ENCODE measurements around the gene PDE8B. TPM values are rescaled to one million over a fixed set of nuclear protein-coding genes. Genes with fewer than 3 reads are reported as not detected.

The PDE8B gene
- total RNA-seq, 1 donor from 2014 or later: 5.9 TPM

DNA sequence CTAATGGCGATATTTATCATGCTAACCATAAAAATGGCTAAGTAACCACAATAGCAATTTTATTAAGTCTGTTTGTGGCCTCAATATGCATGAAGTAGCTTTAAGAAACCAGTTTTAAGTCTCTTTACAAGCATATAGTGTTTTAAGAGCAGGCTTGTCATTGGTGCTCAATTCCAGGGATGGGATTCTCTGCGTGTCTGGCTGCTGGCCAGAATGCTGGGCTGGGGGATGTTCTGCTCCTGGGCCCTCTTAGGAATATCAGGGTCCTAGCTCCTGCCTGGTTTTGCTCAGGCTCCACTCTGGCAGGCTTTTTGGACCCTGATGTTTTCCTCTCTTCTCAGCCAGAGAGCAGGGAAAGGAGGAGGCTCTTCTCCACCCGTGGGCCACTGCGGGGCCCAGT, 127.2 kb downstream of the PDE8B start:
- no peak for DNase-seq (ENCODE audit: extremely low spot score in 2 of 2)
- TF ChIP-seq CTCF (IDR thresholded peaks at IDR 0.05) (no peak), POLR2A (IDR thresholded peaks at IDR 0.05) (no peak), POLR2AphosphoS5 (IDR thresholded peaks at IDR 0.05; ENCODE audit: insufficient read depth in 1 of 2, low read depth in 1 of 2) (no peak)
- Histone ChIP-seq H3K36me3 (no peaks in the 10 kb centered on the region), H3K9me3 (no peaks in the 10 kb centered on the region), H3K4me3 (no peak overlapping the region), H3K4me1 (no peaks in the 10 kb centered on the region), H3K27ac (no peak overlapping the region), H3K27me3 (no peaks in the 10 kb centered on the region)
- intact Hi-C loops (cut with DNase I): no loop called here

DNA sequence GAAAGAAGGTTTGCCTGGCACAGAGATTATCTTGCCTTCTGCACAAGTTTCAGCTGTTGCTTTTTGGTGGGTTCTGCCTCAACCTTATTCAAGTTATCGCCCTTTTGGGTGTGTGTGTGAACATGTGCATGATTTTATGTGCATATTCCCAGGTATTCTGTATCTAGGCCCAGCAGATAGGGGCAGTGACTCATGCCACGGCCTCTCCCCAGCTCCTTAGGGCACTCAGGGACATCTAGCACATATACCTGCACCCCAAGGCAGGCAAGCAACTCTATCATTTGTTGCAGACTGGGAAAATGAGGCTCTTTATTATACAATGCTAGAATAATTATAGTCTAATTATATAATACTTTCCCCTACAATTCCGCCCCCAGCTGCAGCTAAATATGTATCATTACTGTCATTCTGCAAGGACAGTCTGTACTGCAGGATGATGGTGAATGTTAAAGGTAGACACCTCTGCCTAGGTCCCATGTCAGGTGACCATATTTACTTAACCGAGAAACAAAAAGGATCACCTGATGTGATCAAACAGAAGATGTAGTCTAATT, 128.9 kb downstream of the PDE8B start:
- intact Hi-C loops (cut with DNase I): no loop called here
- Histone ChIP-seq H3K27me3 (no peaks in the 10 kb centered on the region), H3K36me3 (no peaks in the 10 kb centered on the region), H3K4me1 (no peaks in the 10 kb centered on the region), H3K4me3 (no peak overlapping the region), H3K27ac (no peak overlapping the region), H3K9me3 (no peaks in the 10 kb centered on the region)
- TF ChIP-seq CTCF (IDR thresholded peaks at IDR 0.05) (no peak), POLR2AphosphoS5 (IDR thresholded peaks at IDR 0.05; ENCODE audit: insufficient read depth in 1 of 2, low read depth in 1 of 2) (no peak), POLR2A (IDR thresholded peaks at IDR 0.05) (no peak)
- no peak for DNase-seq (ENCODE audit: extremely low spot score in 2 of 2)

GRCh38 chr5:77343165-77343564, 132.7 kb downstream of the PDE8B start:
- Histone ChIP-seq H3K9me3 (no peaks in the 10 kb centered on the region), H3K36me3 (no peaks in the 10 kb centered on the region), H3K27ac (no peak overlapping the region), H3K4me3 (no peak overlapping the region), H3K27me3 (no peaks in the 10 kb centered on the region), H3K4me1 (no peaks in the 10 kb centered on the region)
- intact Hi-C loops (cut with DNase I): no loop called here
- no peak for DNase-seq (ENCODE audit: extremely low spot score in 2 of 2)
- TF ChIP-seq CTCF (IDR thresholded peaks at IDR 0.05): no peak
- TF ChIP-seq POLR2A (IDR thresholded peaks at IDR 0.05): no peak
- no peak for TF ChIP-seq POLR2AphosphoS5 (IDR thresholded peaks at IDR 0.05; ENCODE audit: insufficient read depth in 1 of 2, low read depth in 1 of 2)

GRCh38 chr5:77347435-77348098, 137.1 kb downstream of the PDE8B start:
- no peak overlapping the region for H3K27ac ChIP-seq
- DNase-seq (ENCODE audit: extremely low spot score in 2 of 2): no peak
- H3K4me1 ChIP-seq: no peaks in the 10 kb centered on the region
- no peak overlapping the region for H3K4me3 ChIP-seq
- H3K9me3 ChIP-seq: no peaks in the 10 kb centered on the region
- intact Hi-C loops (cut with DNase I): no loop called here
- H3K27me3 ChIP-seq: no peaks in the 10 kb centered on the region
- TF ChIP-seq POLR2AphosphoS5 (IDR thresholded peaks at IDR 0.05; ENCODE audit: insufficient read depth in 1 of 2, low read depth in 1 of 2) (no peak), CTCF (IDR thresholded peaks at IDR 0.05) (no peak), POLR2A (IDR thresholded peaks at IDR 0.05) (no peak)
- no peaks in the 10 kb centered on the region for H3K36me3 ChIP-seq

GRCh38 chr5:77353251-77353650, 142.8 kb downstream of the PDE8B start:
- intact Hi-C loops (cut with DNase I): no loop called here
- Histone ChIP-seq H3K27me3 (no peaks in the 10 kb centered on the region), H3K27ac (no peak overlapping the region), H3K9me3 (no peaks in the 10 kb centered on the region), H3K36me3 (no peaks in the 10 kb centered on the region), H3K4me1 (peaks cover 3% of the 10 kb centered on the region), H3K4me3 (no peak overlapping the region)
- no peak for DNase-seq (ENCODE audit: extremely low spot score in 2 of 2)
- TF ChIP-seq CTCF (IDR thresholded peaks at IDR 0.05) (no peak), POLR2AphosphoS5 (IDR thresholded peaks at IDR 0.05; ENCODE audit: insufficient read depth in 1 of 2, low read depth in 1 of 2) (no peak), POLR2A (IDR thresholded peaks at IDR 0.05) (no peak)

All from vagina (tissue), 2 donors.